SK-N-SH (cell line): ENCODE results near the gene IL10RB.

Source experiments
- CTCF ChIP-seq: fragments of 200-600 bp; sonication (generic); IDR thresholded peaks from 2 replicates; pipeline ENCODE4 v1.6.1; 2017; ENCODE audit warnings: antibody characterized with exemption, mild to moderate bottlenecking, moderate library complexity
- EZH2phosphoT487 ChIP-seq: fragments of 200-600 bp; sonication (generic); IDR thresholded peaks from 2 replicates; pipeline ENCODE4 v1.6.1; 2017; ENCODE audit warnings: low read depth, mixed run types, mild to moderate bottlenecking, antibody characterized with exemption, moderate library complexity, borderline replicate concordance
- FOXM1 ChIP-seq: IDR thresholded peaks from 2 replicates; pipeline ENCODE4 v1.4.0; 2012; ENCODE audit warnings: low read depth, mild to moderate bottlenecking
- POLR2AphosphoS5 ChIP-seq: IDR thresholded peaks from 2 replicates; pipeline ENCODE4 v1.6.1; 2012; ENCODE audit warnings: low read depth, low read length
- RFX5 ChIP-seq: IDR thresholded peaks from 2 replicates; pipeline ENCODE4 v1.6.1; 2012; ENCODE audit warnings: mild to moderate bottlenecking, improper control_type of control experiment, low read length
- SMC3 ChIP-seq: IDR thresholded peaks from 2 replicates; pipeline ENCODE4 v1.6.1; 2012; ENCODE audit warnings: low read depth, low read length, improper control_type of control experiment
- TCF12 ChIP-seq: IDR thresholded peaks from 2 replicates; pipeline ENCODE4 v1.4.0; 2012
- TF ChIP-seq, protein P1 (sequence below): fragments of 150-350 bp; IDR thresholded peaks from 2 replicates; pipeline ENCODE4 v1.6.1; 2016; ENCODE audit warnings: mild to moderate bottlenecking, low read depth, low read length

GRCh38 chr21:33244082-33244778, 21.9 kb upstream of the IL10RB start:
- TF ChIP-seq CTCF (no peak), TCF12 (no peak), POLR2AphosphoS5 (no peak), RFX5 (no peak), SMC3 (no peak), FOXM1 (no peak), EZH2phosphoT487 (no peak)
- TF ChIP-seq, protein P1, sequence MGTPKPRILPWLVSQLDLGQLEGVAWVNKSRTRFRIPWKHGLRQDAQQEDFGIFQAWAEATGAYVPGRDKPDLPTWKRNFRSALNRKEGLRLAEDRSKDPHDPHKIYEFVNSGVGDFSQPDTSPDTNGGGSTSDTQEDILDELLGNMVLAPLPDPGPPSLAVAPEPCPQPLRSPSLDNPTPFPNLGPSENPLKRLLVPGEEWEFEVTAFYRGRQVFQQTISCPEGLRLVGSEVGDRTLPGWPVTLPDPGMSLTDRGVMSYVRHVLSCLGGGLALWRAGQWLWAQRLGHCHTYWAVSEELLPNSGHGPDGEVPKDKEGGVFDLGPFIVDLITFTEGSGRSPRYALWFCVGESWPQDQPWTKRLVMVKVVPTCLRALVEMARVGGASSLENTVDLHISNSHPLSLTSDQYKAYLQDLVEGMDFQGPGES = no peak
